ENCODE data around the gene WWP2.

WWP2 gene

GRCh38 chr16:69827524-69827923, 65.4 kb downstream of the WWP2 start:
- FAIRE-seq, result no peak
- TF ChIP-seq CTCF (IDR thresholded peaks at IDR 0.05; ENCODE audit: insufficient read depth, missing control alignments), result no peak
- DNase-seq (ENCODE audit: insufficient read length, low spot score), result no peak

- FAIRE-seq, result no peak
- no peak for DNase-seq (ENCODE audit: insufficient read length, low spot score)
- no peak for TF ChIP-seq CTCF (IDR thresholded peaks at IDR 0.05; ENCODE audit: insufficient read depth, missing control alignments)
Measured at GRCh38 chr16:69829338-69829737, 67.2 kb downstream of the WWP2 start.

GRCh38 chr16:69830146-69830533, 68.0 kb downstream of the WWP2 start:
- DNase-seq (ENCODE audit: insufficient read length, low spot score), result no peak
- FAIRE-seq, result no peak
- no peak for TF ChIP-seq CTCF (IDR thresholded peaks at IDR 0.05; ENCODE audit: insufficient read depth, missing control alignments)

- FAIRE-seq (no peak), DNase-seq (ENCODE audit: insufficient read length, low spot score) (no peak)
- TF ChIP-seq CTCF (IDR thresholded peaks at IDR 0.05; ENCODE audit: insufficient read depth, missing control alignments), result no peak
Measured at GRCh38 chr16:69830534-69831211, 68.5 kb downstream of the WWP2 start.

GRCh38 chr16:69831212-69832123, 69.3 kb downstream of the WWP2 start:
- no peak for DNase-seq (ENCODE audit: insufficient read length, low spot score)
- no peak for TF ChIP-seq CTCF (IDR thresholded peaks at IDR 0.05; ENCODE audit: insufficient read depth, missing control alignments)
- FAIRE-seq, result no peak

- no peak for DNase-seq (ENCODE audit: insufficient read length, low spot score)
- FAIRE-seq, result no peak
- no peak for TF ChIP-seq CTCF (IDR thresholded peaks at IDR 0.05; ENCODE audit: insufficient read depth, missing control alignments)
Measured at GRCh38 chr16:69833357-69834282, 71.5 kb downstream of the WWP2 start.
